ENCODE measurements around the gene PTCH2. TPM values are rescaled to one million over a fixed set of nuclear protein-coding genes. Genes with fewer than 3 reads are reported as not detected.
"Not testable (repeated sequence)": the region's sequence is repeated elsewhere in the genome, so short reads cannot be mapped to it uniquely, and the experiment has no call there.

The PTCH2 gene
- total RNA-seq, 1 experiment from 2014 or later: 0.27 TPM

GRCh38 chr1:44807364-44808062 lies 35.5 kb downstream of the PTCH2 start:
- in situ Hi-C loops (cut with HindIII; ENCODE audit: low sequenced_read_pairs): no loop called here
- peak; percentile 67 for DNase-seq (ENCODE audit: low spot score)

DNA sequence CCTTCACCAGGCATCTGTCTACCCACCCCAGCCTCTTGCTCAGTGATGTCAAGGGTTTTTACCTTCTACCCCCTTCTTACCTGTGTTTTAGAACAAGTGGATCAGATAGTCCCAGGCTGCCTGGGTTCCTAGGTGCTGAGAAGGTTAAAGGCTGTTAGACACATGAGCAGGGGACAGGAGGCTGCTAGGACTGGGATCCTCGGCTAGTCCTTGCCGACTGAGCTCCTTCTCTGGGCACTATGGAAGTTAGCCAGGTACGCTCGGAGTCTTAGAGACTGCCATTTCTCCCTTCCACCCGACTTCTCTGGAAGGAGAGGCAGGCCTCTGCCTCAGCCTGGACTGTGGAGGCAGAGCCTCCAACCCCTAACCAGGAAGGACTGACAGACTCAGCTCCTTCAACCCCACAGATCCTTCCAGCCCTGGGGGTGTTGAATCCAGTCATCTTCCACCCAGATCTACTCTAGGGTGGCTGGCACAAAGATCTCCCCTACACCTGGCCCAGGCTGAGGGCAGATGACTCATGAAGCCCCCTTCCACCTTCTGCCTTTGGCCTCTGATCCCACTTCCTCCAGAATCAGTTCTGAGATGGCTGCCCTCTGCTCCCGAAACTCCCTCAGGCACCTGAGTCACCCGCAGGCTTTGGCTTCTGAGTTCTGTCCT lies 36.2 kb downstream of the PTCH2 start, which contains the start of gene DYNLT4:
TSS of gene DYNLT4 (minus strand) at position 648 of the 660 bp plus-strand sequence. CDS start 683 bp downstream, outside the sequence.
- no peak for DNase-seq (ENCODE audit: low spot score)
- in situ Hi-C loops (cut with HindIII; ENCODE audit: low sequenced_read_pairs): no loop called here

DNA sequence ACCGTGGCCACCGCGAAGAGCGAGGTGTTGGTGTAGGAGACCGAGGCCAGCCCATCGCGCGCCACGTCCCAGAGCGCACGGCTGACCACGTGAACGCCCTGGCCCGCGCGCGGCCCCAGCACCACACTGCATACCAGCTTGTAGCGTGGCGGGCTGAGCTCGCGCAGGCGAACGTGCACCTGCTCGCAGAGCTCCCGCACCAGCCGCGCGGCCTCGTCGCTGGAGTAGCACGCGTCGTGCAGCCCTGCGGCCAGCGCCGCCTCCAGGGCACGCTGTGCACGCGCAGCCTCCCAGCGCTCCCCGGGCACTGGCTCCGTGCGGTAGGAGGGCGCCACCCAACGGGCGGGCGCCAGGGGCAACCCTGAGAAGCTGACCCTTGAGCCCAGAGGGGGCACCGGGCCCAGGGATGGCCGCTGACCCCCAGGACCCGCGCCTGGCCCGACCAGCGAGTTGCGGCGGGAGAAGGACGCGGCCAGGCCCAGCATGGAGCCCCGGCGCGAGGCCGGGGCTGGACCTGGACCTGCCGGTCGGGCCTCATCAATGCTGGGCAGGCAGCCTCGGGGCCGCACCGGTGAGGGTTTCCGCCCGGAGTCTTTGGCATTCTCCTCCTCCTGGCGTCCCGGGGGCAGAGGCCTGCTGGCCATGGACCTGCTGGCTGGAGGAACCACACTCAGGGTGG lies 36.9 kb downstream of the PTCH2 start:
- no peak for DNase-seq (ENCODE audit: low spot score)
- in situ Hi-C loops (cut with HindIII; ENCODE audit: low sequenced_read_pairs): no loop called here

DNA sequence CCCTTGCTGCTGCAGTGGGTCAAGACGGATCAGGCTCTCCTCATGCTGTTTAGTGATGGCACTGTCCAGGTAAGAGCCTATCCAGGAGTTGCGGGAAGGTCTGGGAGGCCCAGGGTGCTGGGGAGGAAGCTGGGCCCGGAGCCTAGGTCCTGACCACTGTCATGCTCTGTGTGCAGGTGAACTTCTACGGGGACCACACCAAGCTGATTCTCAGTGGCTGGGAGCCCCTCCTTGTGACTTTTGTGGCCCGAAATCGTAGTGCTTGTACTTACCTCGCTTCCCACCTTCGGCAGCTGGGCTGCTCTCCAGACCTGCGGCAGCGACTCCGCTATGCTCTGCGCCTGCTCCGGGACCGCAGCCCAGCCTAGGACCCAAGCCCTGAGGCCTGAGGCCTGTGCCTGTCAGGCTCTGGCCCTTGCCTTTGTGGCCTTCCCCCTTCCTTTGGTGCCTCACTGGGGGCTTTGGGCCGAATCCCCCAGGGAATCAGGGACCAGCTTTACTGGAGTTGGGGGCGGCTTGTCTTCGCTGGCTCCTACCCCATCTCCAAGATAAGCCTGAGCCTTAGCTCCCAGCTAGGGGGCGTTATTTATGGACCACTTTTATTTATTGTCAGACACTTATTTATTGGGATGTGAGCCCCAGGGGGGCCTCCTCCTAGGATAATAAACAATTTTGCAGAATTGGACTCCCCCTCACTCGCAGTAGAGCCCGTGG lies 37.6 kb downstream of the PTCH2 start:
- in situ Hi-C loops (cut with HindIII; ENCODE audit: low sequenced_read_pairs): no loop called here
- DNase-seq (ENCODE audit: low spot score): no peak

GRCh38 chr1:44803312-44804095 lies 39.5 kb downstream of the PTCH2 start:
- in situ Hi-C loops (cut with HindIII; ENCODE audit: low sequenced_read_pairs): no loop called here
- no peak for DNase-seq (ENCODE audit: low spot score)

- in situ Hi-C loops (cut with HindIII; ENCODE audit: low sequenced_read_pairs): no loop called here
- DNase-seq (ENCODE audit: low spot score): no peak
These were observed 40.1 kb downstream of the PTCH2 start for GRCh38 chr1:44803062-44803311.

- no peak for DNase-seq (ENCODE audit: low spot score)
- in situ Hi-C loops (cut with HindIII; ENCODE audit: low sequenced_read_pairs): no loop called here
These were observed 40.6 kb downstream of the PTCH2 start for GRCh38 chr1:44802306-44803061.

GRCh38 chr1:44801491-44802305 lies 41.4 kb downstream of the PTCH2 start:
- no peak for DNase-seq (ENCODE audit: low spot score)
- in situ Hi-C loops (cut with HindIII; ENCODE audit: low sequenced_read_pairs): no loop called here

- in situ Hi-C loops (cut with HindIII; ENCODE audit: low sequenced_read_pairs): no loop called here
- peak; percentile 99 for DNase-seq (ENCODE audit: low spot score)
These were observed 43.1 kb downstream of the PTCH2 start, which contains the start of gene PLK3 for GRCh38 chr1:44799770-44800584. Gene PLK3, plus strand, starts transcription at chr1:44800377. Its CDS starts 87 bp downstream, at chr1:44800464.

DNA sequence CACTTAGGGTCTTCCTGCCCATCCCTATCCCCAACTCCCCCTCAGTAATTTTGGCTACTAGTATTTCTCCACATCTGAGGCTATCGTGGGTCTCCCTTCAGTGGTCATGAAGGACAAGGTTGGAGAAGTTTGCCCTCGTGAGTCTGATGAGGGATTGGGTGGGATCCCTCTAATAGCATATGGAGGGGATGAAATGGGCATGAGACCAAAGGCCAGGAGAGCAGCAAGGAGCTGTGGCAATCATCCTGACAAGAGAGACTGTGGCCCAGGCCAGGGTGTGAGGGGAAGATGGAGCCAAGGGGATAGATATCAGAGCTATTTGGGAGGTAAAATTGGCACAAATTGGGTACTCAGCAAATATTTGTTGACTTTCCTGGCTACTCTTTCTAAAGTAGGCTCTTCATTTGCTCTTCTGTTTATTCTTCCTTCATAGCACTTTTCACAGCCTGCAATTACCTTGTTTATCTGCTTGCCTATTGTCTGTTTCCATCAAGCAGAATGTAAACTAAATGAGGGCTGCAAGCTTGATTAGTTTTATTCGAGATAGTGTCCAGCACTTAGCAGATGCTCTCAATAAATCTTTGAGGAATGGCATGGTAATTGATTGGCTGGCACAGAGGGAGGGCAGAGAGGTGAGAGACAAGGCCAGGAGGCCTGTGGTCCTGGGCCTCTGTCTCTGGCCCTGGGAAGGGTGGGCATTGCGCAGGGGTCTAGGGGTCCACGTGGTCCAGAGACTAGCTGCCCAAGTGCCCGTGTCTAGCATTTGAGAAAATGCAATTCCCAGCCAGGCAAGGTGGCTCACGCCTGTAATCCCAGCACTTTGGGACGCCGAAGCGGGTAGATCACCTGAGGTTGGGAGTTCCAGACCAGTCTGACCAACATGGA lies 44.3 kb downstream of the PTCH2 start:
- DNase-seq (ENCODE audit: low spot score): no peak
- in situ Hi-C loops (cut with HindIII; ENCODE audit: low sequenced_read_pairs): no loop called here

GRCh38 chr1:44797886-44798285 lies 45.2 kb downstream of the PTCH2 start:
- in situ Hi-C loops (cut with HindIII; ENCODE audit: low sequenced_read_pairs); DNase-seq (ENCODE audit: low spot score): not testable (repeated sequence)

GRCh38 chr1:44792736-44793502 lies 50.1 kb downstream of the PTCH2 start:
- DNase-seq (ENCODE audit: low spot score): no peak
- in situ Hi-C loops (cut with HindIII; ENCODE audit: low sequenced_read_pairs): no loop called here

DNA sequence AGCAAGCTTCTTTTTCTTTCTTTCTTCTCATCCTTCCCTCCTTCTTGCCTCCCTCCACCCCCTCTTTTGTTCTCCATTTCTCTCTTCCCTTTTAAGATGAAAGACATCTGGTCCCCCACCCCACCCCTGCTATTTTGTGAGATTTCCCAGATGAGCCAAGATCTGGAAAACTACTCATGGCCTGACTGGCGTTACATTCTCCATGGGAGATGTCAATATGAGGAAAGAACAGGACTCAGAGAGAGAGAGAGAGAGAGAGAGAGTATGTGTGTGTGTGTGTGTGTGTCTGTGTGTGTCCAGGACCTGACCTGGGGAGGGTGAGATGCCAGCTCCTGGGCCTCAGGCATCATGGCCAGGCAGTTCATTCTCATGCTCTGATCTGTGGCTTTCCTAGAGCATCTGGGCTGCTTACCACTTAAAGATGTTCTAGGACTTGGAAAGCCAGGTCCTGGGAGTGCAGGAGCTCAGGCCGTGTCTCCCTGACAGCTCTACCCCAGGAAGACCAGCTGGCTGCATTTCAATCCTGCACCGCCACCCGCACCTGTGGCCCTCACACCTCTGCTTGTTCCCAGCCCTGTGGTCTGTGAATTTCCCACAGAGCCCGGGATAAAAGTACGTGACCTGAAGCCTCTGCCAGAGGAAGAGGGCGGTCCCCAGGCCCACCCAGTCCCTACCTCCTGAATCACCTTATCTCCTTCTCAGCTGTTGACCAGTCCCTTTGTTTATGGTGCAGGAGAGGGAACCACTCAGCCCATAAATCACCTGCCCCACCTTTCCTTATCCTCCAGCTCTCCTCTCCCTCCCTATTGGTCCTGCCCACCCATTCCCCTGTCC lies 51.9 kb downstream of the PTCH2 start:
- no peak for DNase-seq (ENCODE audit: low spot score)
- in situ Hi-C loops (cut with HindIII; ENCODE audit: low sequenced_read_pairs): no loop called here

GRCh38 chr1:44788120-44788860 lies 54.8 kb downstream of the PTCH2 start, which contains the start of gene BEST4:
Gene BEST4, minus strand, starts transcription at chr1:44788170. Its CDS starts 465 bp downstream, at chr1:44787705.
- in situ Hi-C loops (cut with HindIII; ENCODE audit: low sequenced_read_pairs): no loop called here

More at GRCh38 chr1:44788120-44788860, 54.8 kb downstream of the PTCH2 start, which contains the start of gene BEST4:
- no peak for DNase-seq (ENCODE audit: low spot score)
